Ishikawa (cell line): ENCODE results near the gene ABCA2.

Experiments used
- USF1 ChIP-seq: IDR thresholded peaks from 2 replicates; pipeline ENCODE4 v1.6.1; 2012
- ZBTB7A ChIP-seq: IDR thresholded peaks from 2 replicates; pipeline ENCODE4 v1.6.1; 2012; ENCODE audit warnings: low read depth

GRCh38 chr9:136991993-136992818 is 35.8 kb downstream of the ABCA2 start, which contains the start of gene PAXX:
- TF ChIP-seq ZBTB7A, result no peak; the same call in 1 of the 2 replicates
- TF ChIP-seq USF1, result no peak
